HepG2 (cell line): ENCODE results near the gene DSEL. TPM values are rescaled to one million over a fixed set of nuclear protein-coding genes. Genes with fewer than 3 reads are reported as not detected.
A peak's percentile ranks its signal among the peaks of the same experiment; 100 is the strongest.

Experiments
- ATF1 ChIP-seq: IDR thresholded peaks from 2 replicates; pipeline ENCODE4 v1.6.1; 2016; ENCODE audit warnings: mild to moderate bottlenecking, control low read depth
- CREB1 ChIP-seq, 2 experiments: fragments of 450-650 bp in 1 of 2; IDR thresholded peaks; 2 replicates each; pipeline ENCODE4 v1.6.1; 2016 to 2017; ENCODE audit warnings: control low read depth in 1 of 2, mild to moderate bottlenecking in 1 of 2, missing compliant biosample characterization in 1 of 2, missing genetic modification characterization in 1 of 2
- DNMT1 ChIP-seq: sonication (generic); formaldehyde crosslinking; IDR thresholded peaks from 2 replicates; pipeline ENCODE4 v1.5.1; 2020; ENCODE audit warnings: mild to moderate bottlenecking, missing genetic modification reagents
- ELF1 ChIP-seq: sonication (generic); formaldehyde crosslinking; IDR thresholded peaks from 2 replicates; pipeline ENCODE4 v1.4.0; 2020; ENCODE audit warnings: missing genetic modification reagents
- GABPB1 ChIP-seq: IDR thresholded peaks from 2 replicates; pipeline ENCODE4 v1.6.1; 2016; ENCODE audit warnings: mild to moderate bottlenecking, missing genetic modification reagents, moderate library complexity, missing compliant biosample characterization
- GMEB1 ChIP-seq: sonication (generic); formaldehyde crosslinking; IDR thresholded peaks from 2 replicates; pipeline ENCODE4 v1.5.1; 2020; ENCODE audit warnings: missing genetic modification reagents, mild to moderate bottlenecking, borderline replicate concordance
- HNRNPLL ChIP-seq: fragments of 200-400 bp; formaldehyde crosslinking; IDR thresholded peaks from 2 replicates; pipeline ENCODE4 v1.6.1; 2017; ENCODE audit warnings: mild to moderate bottlenecking, low read depth, low read length; ENCODE audit not compliant: poor library complexity, severe bottlenecking
- KDM2A ChIP-seq: sonication (generic); formaldehyde crosslinking; IDR thresholded peaks from 2 replicates; pipeline ENCODE4 v1.4.0; 2020; ENCODE audit warnings: low read depth, missing genetic modification reagents, borderline replicate concordance
- MATR3 ChIP-seq: sonication (generic); formaldehyde crosslinking; IDR thresholded peaks from 2 replicates; pipeline ENCODE4 v1.4.0; 2020; ENCODE audit warnings: missing genetic modification reagents
- MTA3 ChIP-seq: sonication (generic); formaldehyde crosslinking; IDR thresholded peaks from 2 replicates; pipeline ENCODE4 v1.4.0; 2020; ENCODE audit warnings: missing genetic modification reagents
- NPAS2 ChIP-seq: sonication (generic); formaldehyde crosslinking; IDR thresholded peaks from 2 replicates; pipeline ENCODE4 v1.8.0; 2022; ENCODE audit warnings: mild to moderate bottlenecking, missing genetic modification reagents, borderline replicate concordance
- PLRG1 ChIP-seq: fragments of 450-650 bp; conservative IDR thresholded peaks from 2 replicates; pipeline ENCODE4 v1.6.1; 2016
- PPARG ChIP-seq: conservative IDR thresholded peaks from 2 replicates; pipeline ENCODE4 v1.6.1; 2016; ENCODE audit warnings: missing biosample characterization, missing genetic modification reagents
- RAD21 ChIP-seq: fragments of 450-650 bp; formaldehyde crosslinking; IDR thresholded peaks from 2 replicates; pipeline ENCODE4 v1.5.0; 2020; ENCODE audit warnings: mild to moderate bottlenecking
- RFX1 ChIP-seq: fragments of 450-650 bp; IDR thresholded peaks from 2 replicates; pipeline ENCODE4 v1.6.1; 2017
- RXRB ChIP-seq: IDR thresholded peaks from 2 replicates; pipeline ENCODE4 v1.6.1; 2016; ENCODE audit warnings: borderline replicate concordance, missing genetic modification reagents, missing compliant biosample characterization
- SATB2 ChIP-seq: sonication (generic); formaldehyde crosslinking; IDR thresholded peaks from 2 replicates; pipeline ENCODE4 v1.5.0; 2020; ENCODE audit warnings: missing genetic modification reagents
- SOX5 ChIP-seq: IDR thresholded peaks from 2 replicates; pipeline ENCODE4 v1.6.1; 2016; ENCODE audit warnings: borderline replicate concordance
- XRCC5 ChIP-seq: fragments of 200-400 bp; formaldehyde crosslinking; optimal IDR thresholded peaks from 2 replicates; pipeline ENCODE3; 2017; ENCODE audit warnings: mild to moderate bottlenecking, low read length
- ZNF230 ChIP-seq: sonication (generic); formaldehyde crosslinking; IDR thresholded peaks from 2 replicates; pipeline ENCODE4 v1.4.0; 2020; ENCODE audit warnings: mild to moderate bottlenecking, missing genetic modification reagents
- ZNF24 ChIP-seq: fragments of 450-650 bp; IDR thresholded peaks from 2 replicates; pipeline ENCODE4 v1.6.1; 2017; ENCODE audit warnings: antibody characterized with exemption, mild to moderate bottlenecking
- ZNF34 ChIP-seq: sonication (generic); formaldehyde crosslinking; IDR thresholded peaks from 2 replicates; pipeline ENCODE4 v1.4.0; 2020; ENCODE audit warnings: mild to moderate bottlenecking, missing genetic modification reagents, borderline replicate concordance
- ZNF441 ChIP-seq: sonication (generic); formaldehyde crosslinking; IDR thresholded peaks from 2 replicates; pipeline ENCODE4 v1.7.0; 2021; ENCODE audit warnings: missing genetic modification reagents, borderline replicate concordance
- ZNF557 ChIP-seq: sonication (generic); formaldehyde crosslinking; IDR thresholded peaks from 2 replicates; pipeline ENCODE4 v1.4.0; 2020; ENCODE audit warnings: missing genetic modification reagents
- ZNF558 ChIP-seq: sonication (generic); formaldehyde crosslinking; IDR thresholded peaks from 2 replicates; pipeline ENCODE4 v1.9.0; 2022; ENCODE audit warnings: mild to moderate bottlenecking, missing genetic modification reagents, borderline replicate concordance
- ZNF589 ChIP-seq: sonication (generic); formaldehyde crosslinking; conservative IDR thresholded peaks from 2 replicates; pipeline ENCODE4 v1.8.0; 2022; ENCODE audit warnings: mild to moderate bottlenecking, moderate library complexity, missing genetic modification reagents
- ZNF615 ChIP-seq: sonication (generic); formaldehyde crosslinking; IDR thresholded peaks from 2 replicates; pipeline ENCODE4 v1.5.0; 2020; ENCODE audit warnings: mild to moderate bottlenecking, missing genetic modification reagents, borderline replicate concordance
- ZNF775 ChIP-seq: sonication (generic); formaldehyde crosslinking; IDR thresholded peaks from 2 replicates; pipeline ENCODE4 v1.4.0; 2020; ENCODE audit warnings: missing genetic modification reagents, mild to moderate bottlenecking, moderate library complexity, borderline replicate concordance
- polyA plus RNA-seq, 8 experiments: library from polyadenylated mRNA; depleted of rRNA in 3 of 8; stranded (reverse) in 7 of 8; unstranded in 1 of 8; fragments of >200 nt; fragmentation: Illumina TruSeq in 4 of 8; extraction: Trizol in 4 of 8; gene quantifications; 2 replicates each; pipeline versions ENCODE4 v1.2.1 to v1.2.3, GENCODE V29; 2011 to 2016; ENCODE audit warnings: low read depth in 4 of 8, missing spikeins in 1 of 8, mixed read lengths in 1 of 8; ENCODE audit not compliant: insufficient read depth in 1 of 8
- total RNA-seq, 5 experiments: library from RNA; depleted of rRNA; stranded (reverse); fragments of >200 nt; fragmentation: Illumina TruSeq; extraction: Trizol; gene quantifications; 2 replicates each; pipeline ENCODE4 v1.2.3, GENCODE V29; 2016; ENCODE audit warnings: low read depth in 1 of 5
- TF ChIP-seq, protein P1 (sequence below): fragments of 450-650 bp; IDR thresholded peaks from 2 replicates; pipeline ENCODE4 v1.6.1; 2016
- TF ChIP-seq, protein P2 (sequence below): sonication (generic); formaldehyde crosslinking; IDR thresholded peaks from 2 replicates; pipeline ENCODE4 v1.8.1; 2023; ENCODE audit warnings: mild to moderate bottlenecking, missing genetic modification reagents

The DSEL gene
- total and polyA plus RNA-seq, 2 of the 13 experiments (the other 11 are each of a cell fraction or from before 2014, with no cell fraction given) = 0.07 to 0.11 TPM

DNA sequence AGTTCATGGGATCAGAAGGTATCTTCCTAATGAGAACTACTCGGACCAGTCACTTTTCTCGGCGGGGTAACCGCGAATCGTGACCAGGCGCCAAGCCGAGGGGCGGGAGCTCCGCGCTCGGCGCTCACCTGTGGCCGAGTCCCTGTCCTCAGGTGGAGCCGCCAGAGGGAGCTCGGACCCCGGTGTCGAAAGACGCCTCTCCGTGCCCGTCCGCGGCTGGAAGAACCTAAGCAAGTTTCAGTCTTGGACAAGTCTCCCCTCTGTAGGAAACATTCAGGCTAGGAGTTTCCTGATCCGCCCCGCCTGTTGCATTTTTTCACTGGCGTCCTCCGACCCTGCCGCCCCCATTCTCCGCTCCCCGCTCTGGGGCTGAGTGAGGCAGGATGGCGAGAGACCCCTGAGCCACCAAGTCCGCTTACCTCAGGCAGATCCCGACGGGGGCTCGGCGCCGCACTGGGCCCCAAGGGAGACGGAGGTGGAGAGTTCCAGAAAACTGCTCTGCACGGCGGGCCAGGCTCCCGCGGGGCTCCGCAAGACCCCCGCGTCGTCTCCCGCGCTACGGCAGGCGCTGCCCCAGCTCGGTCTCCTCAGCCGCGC is 480 bp downstream of the DSEL start (continued):
- TF ChIP-seq HNRNPLL (peak; percentile 37), ZNF230 (CRISPR knock-in tag) (0 out of 2 replicates have a peak, but pooled peaks have one; percentile 19), RFX1 (no peak), KDM2A (CRISPR knock-in tag) (peak; percentile 77; the same call in 1 of the 2 replicates), PLRG1 (no peak), ZNF441 (CRISPR knock-in tag) (0 out of 2 replicates have a peak, but pooled peaks have one; percentile 31), MATR3 (no peak), PPARG (CRISPR knock-in tag) (0 out of 2 replicates have a peak, but pooled peaks have one; percentile 26), RAD21 (CRISPR knock-in tag) (peak; percentile 79), DNMT1 (CRISPR knock-in tag) (no peak), ELF1 (CRISPR knock-in tag) (no peak), GABPB1 (CRISPR knock-in tag) (0 out of 2 replicates have a peak, but pooled peaks have one; percentile 25), NPAS2 (CRISPR knock-in tag) (no peak), GMEB1 (CRISPR knock-in tag) (no peak), MTA3 (CRISPR knock-in tag) (no peak), ZNF589 (CRISPR knock-in tag) (no peak), ZNF34 (CRISPR knock-in tag) (no peak), XRCC5 (no peak), SATB2 (no peak), ZNF557 (CRISPR knock-in tag) (no peak), ZNF558 (CRISPR knock-in tag) (no peak; the same call in 1 of the 2 replicates), ATF1 (CRISPR knock-in tag) (no peak), RXRB (CRISPR knock-in tag) (0 out of 2 replicates have a peak, but pooled peaks have one; percentile 16), ZNF24 (no peak), CREB1 (IDR thresholded peaks at IDR 0.05) (no peak), CREB1 (CRISPR knock-in tag; IDR thresholded peaks at IDR 0.05) (no peak), ZNF615 (CRISPR knock-in tag) (0 out of 2 replicates have a peak, but pooled peaks have one; percentile 38), SOX5 (CRISPR knock-in tag) (no peak), ZNF775 (no peak)
- TF ChIP-seq, protein P1, sequence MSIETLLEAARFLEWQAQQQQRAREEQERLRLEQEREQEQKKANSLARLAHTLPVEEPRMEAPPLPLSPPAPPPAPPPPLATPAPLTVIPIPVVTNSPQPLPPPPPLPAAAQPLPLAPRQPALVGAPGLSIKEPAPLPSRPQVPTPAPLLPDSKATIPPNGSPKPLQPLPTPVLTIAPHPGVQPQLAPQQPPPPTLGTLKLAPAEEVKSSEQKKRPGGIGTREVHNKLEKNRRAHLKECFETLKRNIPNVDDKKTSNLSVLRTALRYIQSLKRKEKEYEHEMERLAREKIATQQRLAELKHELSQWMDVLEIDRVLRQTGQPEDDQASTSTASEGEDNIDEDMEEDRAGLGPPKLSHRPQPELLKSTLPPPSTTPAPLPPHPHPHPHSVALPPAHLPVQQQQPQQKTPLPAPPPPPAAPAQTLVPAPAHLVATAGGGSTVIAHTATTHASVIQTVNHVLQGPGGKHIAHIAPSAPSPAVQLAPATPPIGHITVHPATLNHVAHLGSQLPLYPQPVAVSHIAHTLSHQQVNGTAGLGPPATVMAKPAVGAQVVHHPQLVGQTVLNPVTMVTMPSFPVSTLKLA = no peak
- TF ChIP-seq, protein P2, sequence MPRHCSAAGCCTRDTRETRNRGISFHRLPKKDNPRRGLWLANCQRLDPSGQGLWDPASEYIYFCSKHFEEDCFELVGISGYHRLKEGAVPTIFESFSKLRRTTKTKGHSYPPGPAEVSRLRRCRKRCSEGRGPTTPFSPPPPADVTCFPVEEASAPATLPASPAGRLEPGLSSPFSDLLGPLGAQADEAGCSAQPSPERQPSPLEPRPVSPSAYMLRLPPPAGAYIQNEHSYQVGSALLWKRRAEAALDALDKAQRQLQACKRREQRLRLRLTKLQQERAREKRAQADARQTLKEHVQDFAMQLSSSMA = no peak
